ENCODE measurements around the gene PDZD8.

- TF ChIP-seq, protein P1, sequence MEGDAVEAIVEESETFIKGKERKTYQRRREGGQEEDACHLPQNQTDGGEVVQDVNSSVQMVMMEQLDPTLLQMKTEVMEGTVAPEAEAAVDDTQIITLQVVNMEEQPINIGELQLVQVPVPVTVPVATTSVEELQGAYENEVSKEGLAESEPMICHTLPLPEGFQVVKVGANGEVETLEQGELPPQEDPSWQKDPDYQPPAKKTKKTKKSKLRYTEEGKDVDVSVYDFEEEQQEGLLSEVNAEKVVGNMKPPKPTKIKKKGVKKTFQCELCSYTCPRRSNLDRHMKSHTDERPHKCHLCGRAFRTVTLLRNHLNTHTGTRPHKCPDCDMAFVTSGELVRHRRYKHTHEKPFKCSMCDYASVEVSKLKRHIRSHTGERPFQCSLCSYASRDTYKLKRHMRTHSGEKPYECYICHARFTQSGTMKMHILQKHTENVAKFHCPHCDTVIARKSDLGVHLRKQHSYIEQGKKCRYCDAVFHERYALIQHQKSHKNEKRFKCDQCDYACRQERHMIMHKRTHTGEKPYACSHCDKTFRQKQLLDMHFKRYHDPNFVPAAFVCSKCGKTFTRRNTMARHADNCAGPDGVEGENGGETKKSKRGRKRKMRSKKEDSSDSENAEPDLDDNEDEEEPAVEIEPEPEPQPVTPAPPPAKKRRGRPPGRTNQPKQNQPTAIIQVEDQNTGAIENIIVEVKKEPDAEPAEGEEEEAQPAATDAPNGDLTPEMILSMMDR (IDR thresholded peaks at IDR 0.05): no peak
- no peak for TF ChIP-seq POLR2AphosphoS5 (IDR thresholded peaks at IDR 0.05)
Measured at GRCh38 chr10:117249493-117250093, 125.6 kb downstream of the PDZD8 start.
